Progenitor cell of endocrine pancreas (in vitro differentiated cells): ENCODE results near the gene CKM. TPM values are rescaled to one million over a fixed set of nuclear protein-coding genes. Genes with fewer than 3 reads are reported as not detected.

Experiments used
- DNase-seq: peaks from one replicate; pipeline ENCODE4 v3.0.0; 2021; ENCODE audit warnings: low spot score; ENCODE audit not compliant: unreplicated experiment
- H3K27ac Mint-ChIP-seq: 2 replicates; pipeline ENCODE4 v1.8.0; 2021; ENCODE audit warnings: mild to moderate bottlenecking, moderate library complexity, mixed read lengths
- H3K27me3 Mint-ChIP-seq: 2 replicates; pipeline ENCODE4 v1.8.0; 2021; ENCODE audit warnings: mixed read lengths
- H3K36me3 Mint-ChIP-seq: 2 replicates; pipeline ENCODE4 v1.8.0; 2022; ENCODE audit warnings: mixed read lengths; ENCODE audit not compliant: insufficient read depth
- H3K4me1 Mint-ChIP-seq: 2 replicates; pipeline ENCODE4 v1.8.0; 2021; ENCODE audit warnings: low read depth, mixed read lengths
- H3K4me3 Mint-ChIP-seq: 2 replicates; pipeline ENCODE4 v1.8.0; 2021; ENCODE audit warnings: low read depth, mild to moderate bottlenecking, moderate library complexity, mixed read lengths
- H3K9me3 Mint-ChIP-seq: 2 replicates; pipeline ENCODE4 v1.8.0; 2021; ENCODE audit warnings: low read depth, mixed read lengths
- CTCF ChIP-seq: fragments of 200-600 bp; sonication (generic); IDR thresholded peaks from one replicate; pipeline ENCODE4 v1.5.0; 2021; ENCODE audit warnings: antibody characterized with exemption, mild to moderate bottlenecking; ENCODE audit not compliant: unreplicated experiment
- total RNA-seq: library from RNA; stranded (reverse); gene quantifications from 2 replicates; pipeline ENCODE4 v1.2.1, GENCODE V29; 2021

The CKM gene
- total RNA-seq, 1 donor from 2014 or later: not detected

- Mint-ChIP-seq H3K4me1 (no peaks in the 10 kb centered on the region), H3K36me3 (peaks cover 44% of the 10 kb centered on the region), H3K9me3 (no peaks in the 10 kb centered on the region), H3K27ac (peak overlapping the region; percentile 88), H3K27me3 (no peaks in the 10 kb centered on the region), H3K4me3 (no peak overlapping the region)
- no peak for DNase-seq
- no peak for TF ChIP-seq CTCF
Observed at GRCh38 chr19:45291834-45292233, 30.8 kb downstream of the CKM start.

- no peaks in the 10 kb centered on the region for H3K4me1 Mint-ChIP-seq
- H3K36me3 Mint-ChIP-seq: peaks cover 41% of the 10 kb centered on the region
- no peaks in the 10 kb centered on the region for H3K9me3 Mint-ChIP-seq
- H3K27me3 Mint-ChIP-seq: no peaks in the 10 kb centered on the region
- no peak overlapping the region for H3K27ac Mint-ChIP-seq
- no peak overlapping the region for H3K4me3 Mint-ChIP-seq
- DNase-seq: no peak
- TF ChIP-seq CTCF: no peak
Observed at GRCh38 chr19:45290381-45290931, 32.2 kb downstream of the CKM start.

GRCh38 chr19:45283443-45284033 is 39.1 kb downstream of the CKM start:
- no peaks in the 10 kb centered on the region for H3K27me3 Mint-ChIP-seq
- no peak overlapping the region for H3K4me3 Mint-ChIP-seq
- H3K9me3 Mint-ChIP-seq: peaks cover 5% of the 10 kb centered on the region
- TF ChIP-seq CTCF: no peak
- no peak for DNase-seq
- peak overlapping the region; percentile 17 for H3K27ac Mint-ChIP-seq
- no peaks in the 10 kb centered on the region for H3K4me1 Mint-ChIP-seq
- peaks cover 25% of the 10 kb centered on the region for H3K36me3 Mint-ChIP-seq

GRCh38 chr19:45280471-45280961 is 42.2 kb downstream of the CKM start:
- Mint-ChIP-seq H3K9me3 (peaks cover 5% of the 10 kb centered on the region), H3K27me3 (no peaks in the 10 kb centered on the region), H3K36me3 (peaks cover 20% of the 10 kb centered on the region), H3K27ac (no peak overlapping the region), H3K4me3 (no peak overlapping the region), H3K4me1 (no peaks in the 10 kb centered on the region)
- TF ChIP-seq CTCF: no peak
- no peak for DNase-seq

GRCh38 chr19:45279587-45280192 is 43.0 kb downstream of the CKM start:
- peak overlapping the region; percentile 69 for H3K27ac Mint-ChIP-seq
- DNase-seq: no peak
- no peaks in the 10 kb centered on the region for H3K27me3 Mint-ChIP-seq
- no peak overlapping the region for H3K4me3 Mint-ChIP-seq
- TF ChIP-seq CTCF: no peak
- H3K4me1 Mint-ChIP-seq: no peaks in the 10 kb centered on the region
- peaks cover 5% of the 10 kb centered on the region for H3K9me3 Mint-ChIP-seq
- H3K36me3 Mint-ChIP-seq: peaks cover 19% of the 10 kb centered on the region
